ENCODE results near the gene ZFAND4.

DNA sequence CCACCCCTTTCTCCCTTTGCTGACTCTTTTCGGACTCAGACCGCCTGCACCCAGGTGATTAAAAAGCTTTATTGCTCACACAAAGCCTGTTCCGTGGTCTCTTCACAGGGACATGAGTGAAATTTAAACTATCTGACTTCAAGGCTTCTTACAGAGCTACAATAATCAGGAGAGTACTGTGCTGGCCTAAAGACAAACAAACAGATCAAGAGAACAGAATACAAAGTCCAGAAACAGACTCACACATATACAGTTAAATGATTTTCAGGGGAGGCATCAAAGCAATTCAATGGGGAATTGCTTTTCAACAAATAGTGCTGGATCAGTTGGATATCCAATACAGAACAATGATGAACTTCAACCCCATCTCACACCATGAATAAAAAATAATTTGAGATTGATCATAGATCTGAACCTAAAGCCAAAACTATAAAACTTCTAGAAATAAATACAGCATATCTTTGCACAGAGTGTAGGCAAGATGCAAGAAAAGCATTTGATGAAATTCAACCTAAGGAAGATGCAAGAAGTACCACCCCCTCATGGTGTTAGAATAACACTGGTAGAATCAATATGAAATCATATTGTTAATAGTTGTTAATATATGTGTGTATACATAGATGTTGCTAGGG lies 96.5 kb downstream of the ZFAND4 start:
- TF ChIP-seq, protein P1, sequence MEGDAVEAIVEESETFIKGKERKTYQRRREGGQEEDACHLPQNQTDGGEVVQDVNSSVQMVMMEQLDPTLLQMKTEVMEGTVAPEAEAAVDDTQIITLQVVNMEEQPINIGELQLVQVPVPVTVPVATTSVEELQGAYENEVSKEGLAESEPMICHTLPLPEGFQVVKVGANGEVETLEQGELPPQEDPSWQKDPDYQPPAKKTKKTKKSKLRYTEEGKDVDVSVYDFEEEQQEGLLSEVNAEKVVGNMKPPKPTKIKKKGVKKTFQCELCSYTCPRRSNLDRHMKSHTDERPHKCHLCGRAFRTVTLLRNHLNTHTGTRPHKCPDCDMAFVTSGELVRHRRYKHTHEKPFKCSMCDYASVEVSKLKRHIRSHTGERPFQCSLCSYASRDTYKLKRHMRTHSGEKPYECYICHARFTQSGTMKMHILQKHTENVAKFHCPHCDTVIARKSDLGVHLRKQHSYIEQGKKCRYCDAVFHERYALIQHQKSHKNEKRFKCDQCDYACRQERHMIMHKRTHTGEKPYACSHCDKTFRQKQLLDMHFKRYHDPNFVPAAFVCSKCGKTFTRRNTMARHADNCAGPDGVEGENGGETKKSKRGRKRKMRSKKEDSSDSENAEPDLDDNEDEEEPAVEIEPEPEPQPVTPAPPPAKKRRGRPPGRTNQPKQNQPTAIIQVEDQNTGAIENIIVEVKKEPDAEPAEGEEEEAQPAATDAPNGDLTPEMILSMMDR (IDR thresholded peaks at IDR 0.05), result no peak
- TF ChIP-seq KAT7 (CRISPR knock-in tag; IDR thresholded peaks at IDR 0.05; ENCODE audit: borderline replicate concordance) (no peak), ATF1 (CRISPR knock-in tag; IDR thresholded peaks at IDR 0.05) (no peak), SP1 (CRISPR knock-in tag; conservative IDR thresholded peaks at IDR 0.05) (no peak), ZBTB21 (CRISPR knock-in tag; IDR thresholded peaks at IDR 0.05; ENCODE audit: borderline replicate concordance) (no peak), JUN (CRISPR knock-in tag; IDR thresholded peaks at IDR 0.05) (no peak)
- TF ChIP-seq, protein P2, sequence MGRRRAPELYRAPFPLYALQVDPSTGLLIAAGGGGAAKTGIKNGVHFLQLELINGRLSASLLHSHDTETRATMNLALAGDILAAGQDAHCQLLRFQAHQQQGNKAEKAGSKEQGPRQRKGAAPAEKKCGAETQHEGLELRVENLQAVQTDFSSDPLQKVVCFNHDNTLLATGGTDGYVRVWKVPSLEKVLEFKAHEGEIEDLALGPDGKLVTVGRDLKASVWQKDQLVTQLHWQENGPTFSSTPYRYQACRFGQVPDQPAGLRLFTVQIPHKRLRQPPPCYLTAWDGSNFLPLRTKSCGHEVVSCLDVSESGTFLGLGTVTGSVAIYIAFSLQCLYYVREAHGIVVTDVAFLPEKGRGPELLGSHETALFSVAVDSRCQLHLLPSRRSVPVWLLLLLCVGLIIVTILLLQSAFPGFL (CRISPR knock-in tag; IDR thresholded peaks at IDR 0.05; ENCODE audit: borderline replicate concordance), result no peak
